Anterior cingulate cortex (tissue), 58 donors: ENCODE measurements around the gene SLC25A11.

Experiments used
- DNase-seq, 58 donors: peaks; one replicate each; lab custom pipeline; 2025; lab: John Stamatoyannopoulos, UW

SLC25A11 gene

GRCh38 chr17:4967539-4968485 is 28.0 kb upstream of the SLC25A11 start, which contains the start of gene SPAG7:
Gene SPAG7 (minus strand): TSS chr17:4967817. CDS start chr17:4967804, 13 bp downstream.
- peak in 57 of 58 donors; percentile 91 to 100 (median 97) for DNase-seq

GRCh38 chr17:4966844-4967538 is 27.1 kb upstream of the SLC25A11 start:
- DNase-seq, result peak in 57 of 58 donors; percentile 93 to 100 (median 99)

GRCh38 chr17:4965311-4965986 is 25.6 kb upstream of the SLC25A11 start:
- DNase-seq, result no peak

- no peak for DNase-seq
Measured at GRCh38 chr17:4960279-4960922, 20.6 kb upstream of the SLC25A11 start.

- DNase-seq, result no peak
Measured at GRCh38 chr17:4959261-4959965, 19.6 kb upstream of the SLC25A11 start.

GRCh38 chr17:4958102-4958501 is 18.3 kb upstream of the SLC25A11 start:
- no peak for DNase-seq

- DNase-seq, result no peak
Measured at GRCh38 chr17:4956493-4957061, 16.7 kb upstream of the SLC25A11 start.

GRCh38 chr17:4955091-4955490 is 15.2 kb upstream of the SLC25A11 start:
- DNase-seq, result no peak

GRCh38 chr17:4953451-4953961 is 13.7 kb upstream of the SLC25A11 start:
- DNase-seq, result no peak

- no peak for DNase-seq
Measured at GRCh38 chr17:4951486-4951885, 11.6 kb upstream of the SLC25A11 start.

GRCh38 chr17:4950746-4951204 is 10.9 kb upstream of the SLC25A11 start, which contains the start of gene ENO3:
Gene ENO3 (plus strand): TSS chr17:4951119. CDS start chr17:4951830, 711 bp downstream.
- DNase-seq, result peak in 1 of 58 donors; percentile 6

GRCh38 chr17:4950075-4950745 is 10.4 kb upstream of the SLC25A11 start:
- DNase-seq, result peak in 4 of 58 donors; percentile 15 to 75 (median 50)

- peak in 24 of 58 donors; percentile 17 to 75 (median 56) for DNase-seq
Measured at GRCh38 chr17:4949321-4950074, 9.7 kb upstream of the SLC25A11 start.

- DNase-seq, result peak in 53 of 58 donors; percentile 27 to 85 (median 73)
Measured at GRCh38 chr17:4948931-4949320, 9.1 kb upstream of the SLC25A11 start.

- DNase-seq, result peak in 57 of 58 donors; percentile 29 to 90 (median 78)
Measured at GRCh38 chr17:4948166-4948930, 8.5 kb upstream of the SLC25A11 start, which contains the start of gene PFN1. Gene PFN1 (minus strand): TSS chr17:4948530. CDS start chr17:4948394, 136 bp downstream.

- peak in 25 of 58 donors; percentile 11 to 69 (median 46) for DNase-seq
Measured at GRCh38 chr17:4947411-4948165, 7.7 kb upstream of the SLC25A11 start.
